ENCODE measurements around the gene MATN4.

DNA sequence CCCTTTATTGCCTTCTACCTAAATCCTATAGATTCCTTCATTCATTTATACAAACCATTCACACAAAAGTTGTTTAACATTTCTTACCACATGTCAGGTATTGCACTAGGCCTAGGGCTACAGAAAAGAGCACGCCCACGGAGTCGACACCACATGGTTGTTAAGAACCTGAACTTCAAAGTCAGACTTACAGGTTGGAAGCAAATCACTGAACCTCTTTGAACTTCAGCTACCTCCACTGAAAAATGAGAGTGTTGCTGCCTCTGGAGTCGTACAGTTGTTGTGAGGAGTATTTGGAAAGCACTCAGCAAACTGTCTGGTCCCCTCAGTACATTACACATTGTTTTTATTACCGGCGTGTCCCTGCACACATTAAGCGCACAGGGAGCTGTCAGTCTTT is 50.4 kb downstream of the MATN4 start:
- no peak for TF ChIP-seq YY1 (IDR thresholded peaks at IDR 0.05; ENCODE audit: insufficient read depth, insufficient read length)
- TF ChIP-seq ZNF274 (IDR thresholded peaks at IDR 0.05; ENCODE audit: low read depth, low read length): no peak
- no peak for TF ChIP-seq SUZ12 (IDR thresholded peaks at IDR 0.05; ENCODE audit: extremely low read depth, insufficient read depth, insufficient read length)

Data from NT2/D1 (cell line).